ENCODE results near the gene OR14I1.
"Not testable (repeated sequence)": the region's sequence is repeated elsewhere in the genome, so short reads cannot be mapped to it uniquely, and the experiment has no call there.

OR14I1 gene

DNA sequence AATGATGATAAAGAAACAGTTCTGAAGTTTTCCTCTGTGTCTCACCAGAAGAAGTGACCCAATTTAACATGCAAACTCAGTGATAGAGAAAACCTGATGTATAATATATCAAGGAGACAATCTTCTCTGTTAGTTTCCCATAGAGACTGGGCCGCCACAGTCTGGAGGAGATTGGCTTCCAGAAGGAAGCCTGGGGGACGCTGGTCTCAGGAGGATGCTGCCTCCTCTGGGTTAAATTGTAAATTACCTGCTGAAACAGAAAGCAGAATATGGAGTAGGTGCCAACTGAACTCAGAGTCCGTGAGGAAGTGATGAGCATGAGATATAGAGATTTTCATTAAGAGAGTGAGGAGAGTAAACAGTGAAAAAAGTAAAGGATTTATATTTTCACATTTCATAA, 15.8 kb downstream of the OR14I1 start:
- no peak for DNase-seq

- DNase-seq, result no peak
Measured at GRCh38 chr1:248681651-248682050, 20.9 kb downstream of the OR14I1 start.

DNA sequence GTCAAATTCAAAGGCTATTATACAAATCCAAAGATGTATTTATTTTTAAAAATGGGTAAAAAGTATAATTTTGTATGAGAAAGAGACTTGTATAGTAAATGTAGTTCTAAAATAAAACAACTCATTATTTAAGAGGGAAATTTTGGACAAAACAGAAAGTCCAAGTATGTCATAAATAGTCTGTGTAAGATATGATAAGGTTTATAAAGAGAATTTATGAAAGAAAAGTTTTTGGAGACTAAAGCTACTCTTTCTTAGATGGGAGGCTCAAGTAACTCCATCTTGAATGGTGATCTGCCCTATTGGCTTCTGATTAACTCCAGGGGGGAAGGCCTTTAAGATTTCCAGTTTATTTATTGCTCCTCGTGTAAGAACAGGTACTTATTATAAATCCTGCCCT, 32.6 kb downstream of the OR14I1 start:
- DNase-seq, result no peak

DNA sequence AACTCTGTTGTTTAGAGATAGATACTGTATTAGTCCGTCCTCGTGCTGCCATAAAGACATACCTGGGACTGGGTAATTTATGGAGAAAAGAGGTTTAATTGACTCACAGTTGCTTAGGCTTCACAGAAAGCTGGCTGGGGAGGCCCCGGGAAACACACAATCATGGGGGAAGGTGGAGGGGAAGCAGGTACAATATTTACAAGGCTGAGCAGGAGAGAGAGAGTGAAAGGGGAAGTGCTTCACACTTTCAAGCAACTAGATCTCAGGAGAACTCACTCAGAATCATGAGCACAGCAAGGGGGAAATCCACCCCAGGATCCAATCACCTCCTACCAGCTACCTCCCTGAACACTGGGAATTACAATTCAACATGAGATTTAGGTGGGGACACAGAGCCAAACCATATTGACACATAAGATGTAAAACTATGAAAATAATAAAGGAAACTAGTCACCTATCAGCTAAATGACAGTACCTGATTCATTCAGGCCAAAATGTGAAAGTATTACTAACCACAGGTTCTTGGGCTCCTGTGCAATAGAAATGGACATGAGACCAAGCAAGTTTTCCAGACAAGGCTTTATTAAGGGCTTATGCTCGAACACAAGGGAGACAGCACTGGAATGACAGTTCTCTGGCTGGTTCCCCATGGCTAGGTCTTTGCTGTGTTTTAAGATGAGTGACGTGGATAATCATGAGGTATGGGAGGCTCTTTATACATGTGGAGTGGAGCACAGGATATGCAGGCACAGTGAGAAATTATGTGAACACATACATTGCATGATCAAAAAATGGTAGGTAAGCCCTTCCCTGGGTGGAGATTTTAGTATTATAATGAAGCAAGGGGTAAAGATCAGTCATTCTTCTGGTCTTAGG, 38.9 kb downstream of the OR14I1 start:
- DNase-seq, result not testable (repeated sequence)

GRCh38 chr1:248656797-248657196, 45.8 kb downstream of the OR14I1 start:
- not testable (repeated sequence) for DNase-seq

- DNase-seq, result not testable (repeated sequence)
Measured at GRCh38 chr1:248655354-248655753, 47.2 kb downstream of the OR14I1 start, which contains the start of gene OR2T27. OR2T27 (minus strand) TSS chr1:248655528; CDS start chr1:248650884, 4,644 bp downstream.

All from NCI-H526 treated with DMSO at 0.1 percent for 48 hours (cell line).